NCI-H345 treated with DMSO at 0.1 percent for 48 hours (cell line): ENCODE results near the gene DNAJB1.
A peak's percentile ranks its signal among the peaks of the same experiment; 100 is the strongest.
"Not testable (repeated sequence)": the region's sequence is repeated elsewhere in the genome, so short reads cannot be mapped to it uniquely, and the experiment has no call there.

Experiments used
- DNase-seq: peaks from one replicate; lab custom pipeline; 2025; ENCODE audit not compliant: unreplicated experiment; lab: John Stamatoyannopoulos, UW

DNAJB1 gene

GRCh38 chr19:14517840-14518505, at the start of gene DNAJB1:
Gene DNAJB1 (minus strand): TSS chr19:14518397. CDS start chr19:14518349, 48 bp downstream.
- peak; percentile 21 for DNase-seq

GRCh38 chr19:14567079-14567478, 48.9 kb upstream of the DNAJB1 start:
- DNase-seq, result no peak

- no peak for DNase-seq
These were observed 48.5 kb upstream of the DNAJB1 start for GRCh38 chr19:14566712-14567077.

- DNase-seq, result no peak
These were observed 47.8 kb upstream of the DNAJB1 start for GRCh38 chr19:14565765-14566711.

- DNase-seq, result no peak
These were observed 47.1 kb upstream of the DNAJB1 start for GRCh38 chr19:14565298-14565679.

GRCh38 chr19:14564652-14565297, 46.6 kb upstream of the DNAJB1 start:
- DNase-seq, result not testable (repeated sequence)

- no peak for DNase-seq
These were observed 45.9 kb upstream of the DNAJB1 start for GRCh38 chr19:14563989-14564651.

- DNase-seq, result no peak
These were observed 45.4 kb upstream of the DNAJB1 start for GRCh38 chr19:14563590-14563926.

DNA sequence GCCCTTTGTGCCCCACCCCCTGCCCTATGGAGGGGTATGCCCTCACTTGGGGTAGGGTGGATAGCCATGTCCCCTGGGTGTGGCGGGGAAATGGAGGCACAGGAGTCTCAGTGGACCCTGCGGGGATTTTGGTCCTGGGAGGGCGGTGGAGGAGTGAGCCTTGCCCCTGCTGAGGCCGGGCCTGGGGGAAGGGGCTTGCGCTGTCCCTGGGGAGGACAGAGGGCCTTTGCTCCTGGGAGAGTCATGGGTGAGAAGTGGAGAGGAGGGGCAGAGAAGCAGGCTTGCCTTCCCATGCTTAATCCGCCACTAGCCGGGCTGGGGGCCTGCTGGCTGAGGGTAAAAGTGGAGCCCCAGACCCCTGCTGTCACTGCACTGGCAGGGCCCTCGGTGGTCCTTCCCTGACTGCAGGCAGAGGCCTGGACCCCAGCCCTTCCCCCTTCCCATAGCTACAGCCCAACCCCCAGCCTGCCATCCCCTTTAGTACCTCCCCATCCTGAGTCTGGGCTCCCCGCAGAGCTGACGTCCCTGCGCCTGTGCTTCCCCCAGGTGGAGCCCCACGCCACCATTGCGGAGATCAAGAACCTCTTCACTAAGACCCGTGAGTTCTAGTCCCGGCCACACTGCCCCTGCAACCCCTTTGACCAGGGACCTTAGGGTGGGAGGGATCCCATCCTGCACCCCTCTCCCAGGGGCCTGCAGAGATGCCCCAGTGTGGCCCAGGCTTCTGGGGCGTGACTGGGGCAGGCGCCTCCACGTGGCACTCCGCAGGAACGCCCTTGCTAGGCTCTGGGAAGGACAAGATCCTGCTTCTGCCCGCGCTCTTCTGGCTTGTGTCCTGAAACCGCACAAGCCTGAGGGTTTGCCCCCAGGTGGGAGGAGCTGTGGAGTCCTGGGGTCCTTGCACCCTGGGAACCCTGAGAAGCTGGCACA, 44.7 kb upstream of the DNAJB1 start:
- DNase-seq, result no peak

GRCh38 chr19:14561847-14562351, 43.7 kb upstream of the DNAJB1 start:
- no peak for DNase-seq

DNA sequence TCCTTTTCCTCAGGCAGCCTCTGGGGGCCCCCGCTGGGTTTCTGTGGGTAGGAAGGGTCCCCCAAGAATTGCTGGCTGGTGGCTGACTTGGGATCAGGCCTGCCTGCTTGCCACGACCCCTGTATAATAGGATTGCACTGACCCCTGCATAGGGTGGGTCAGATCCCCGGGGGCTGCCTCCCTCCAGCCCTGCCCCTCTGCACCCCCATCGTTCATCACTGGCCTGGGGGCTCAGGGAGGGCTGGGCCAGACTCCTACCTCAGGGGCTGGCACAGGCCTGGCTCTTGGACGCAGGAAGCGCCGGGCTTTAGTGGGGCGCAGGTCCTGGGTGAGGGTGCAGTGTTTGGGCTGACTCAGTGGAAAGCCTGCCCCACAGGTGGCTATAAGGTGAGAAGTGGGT, 43.1 kb upstream of the DNAJB1 start:
- DNase-seq, result no peak

DNA sequence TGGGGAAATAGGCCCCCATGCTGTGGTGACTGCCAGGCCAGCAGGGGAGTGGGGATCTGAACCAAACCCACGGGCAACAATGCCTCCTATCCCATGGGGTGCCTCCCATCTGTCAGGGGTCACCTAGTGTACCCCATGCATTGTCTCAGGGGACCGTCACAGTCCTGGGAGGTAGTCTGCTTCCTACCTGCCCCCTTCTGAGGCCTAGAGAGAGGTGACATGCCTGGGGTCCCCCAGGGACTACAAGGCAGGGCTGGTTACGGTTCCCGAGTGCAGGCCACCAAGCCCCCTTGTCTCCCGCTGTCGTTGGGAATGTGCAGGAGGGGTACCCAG, 42.5 kb upstream of the DNAJB1 start:
- DNase-seq, result no peak

GRCh38 chr19:14559916-14560775, 41.9 kb upstream of the DNAJB1 start:
- DNase-seq, result no peak

GRCh38 chr19:14558370-14559066, 40.3 kb upstream of the DNAJB1 start:
- DNase-seq, result no peak

DNA sequence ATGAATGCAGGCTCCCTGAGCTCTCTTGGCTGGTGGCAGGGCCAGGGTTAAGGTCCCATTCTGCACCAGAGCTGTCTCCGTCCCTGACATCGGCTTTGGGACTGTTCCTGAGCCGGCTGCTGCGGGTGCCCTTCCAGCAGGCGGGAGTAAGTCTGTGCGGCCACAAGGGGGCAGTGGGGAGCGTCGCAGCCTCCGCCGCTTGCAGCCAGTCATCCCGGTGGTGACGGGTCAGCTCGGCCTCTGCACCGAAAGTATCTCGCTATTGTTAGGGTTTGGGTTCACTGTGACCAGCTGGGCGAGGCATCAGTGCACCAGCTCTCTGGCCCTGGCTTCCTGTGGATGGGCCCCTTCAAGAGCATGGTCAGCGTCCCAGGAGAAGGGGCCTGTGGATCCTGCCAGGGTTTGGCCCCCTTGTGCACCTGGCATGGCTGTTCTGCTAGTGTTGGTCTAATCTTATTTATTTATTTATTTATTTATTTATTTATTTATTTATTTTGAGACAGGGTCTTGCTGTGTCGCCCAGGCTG, 38.5 kb upstream of the DNAJB1 start:
- peak; percentile 2 for DNase-seq

DNA sequence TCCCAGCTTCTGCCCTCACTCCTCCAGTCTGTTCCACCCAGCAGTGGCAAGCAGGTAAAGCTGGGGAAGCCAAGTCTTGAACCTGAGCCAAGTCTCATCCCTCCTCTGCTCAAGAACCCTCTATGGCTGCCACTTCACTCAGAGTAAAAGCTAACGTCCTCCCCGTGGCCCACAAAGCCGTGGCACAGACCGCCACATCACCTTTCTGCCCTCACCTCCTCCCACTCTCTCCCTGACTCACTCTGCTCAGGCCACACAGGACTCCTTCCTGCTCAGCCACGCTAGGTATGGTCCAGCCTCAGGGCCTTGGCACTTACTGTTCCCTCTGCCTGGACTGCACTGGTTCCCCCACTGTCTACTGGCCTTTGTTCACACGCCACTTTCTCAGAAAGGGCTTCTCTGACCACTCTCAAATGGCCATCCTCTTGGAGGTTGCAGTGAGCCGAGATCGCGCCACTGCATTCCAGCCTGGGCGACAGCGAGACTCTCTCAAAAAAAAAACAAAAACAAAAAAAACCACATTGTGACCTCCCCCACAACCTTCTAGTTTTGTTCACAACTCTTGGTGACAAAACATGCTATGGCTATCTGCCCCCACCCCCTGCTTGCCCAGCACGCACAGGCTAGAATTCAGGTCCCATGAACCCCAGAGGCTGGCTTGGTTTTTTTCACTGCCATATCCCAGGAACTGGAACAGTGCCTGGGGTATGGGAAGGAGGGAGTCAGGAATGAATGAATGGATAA, 37.9 kb upstream of the DNAJB1 start:
- DNase-seq, result no peak

DNA sequence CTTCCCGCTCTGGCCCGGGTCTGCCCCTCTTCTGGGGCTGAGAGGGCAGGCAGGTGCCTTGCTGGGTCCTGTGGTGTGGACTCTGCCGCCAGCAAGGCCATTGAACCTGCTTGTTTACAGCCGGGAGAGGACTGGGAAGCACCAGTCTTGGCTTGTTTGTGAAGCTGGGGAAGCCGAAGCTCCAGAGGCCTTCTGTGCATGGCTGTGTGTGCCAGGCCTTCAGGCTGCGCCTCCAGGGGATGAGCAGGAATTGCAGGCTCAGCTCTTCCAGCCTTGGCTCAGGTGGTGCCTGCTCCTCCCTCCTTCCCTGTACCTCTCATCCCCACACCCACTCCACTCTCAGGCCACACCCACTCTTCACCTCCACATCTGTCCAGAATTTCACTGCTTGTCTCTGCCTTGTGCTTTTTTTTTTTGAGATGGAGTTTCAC, 36.2 kb upstream of the DNAJB1 start:
- DNase-seq, result no peak

- no peak for DNase-seq
These were observed 35.7 kb upstream of the DNAJB1 start for GRCh38 chr19:14553939-14554243.
